Ascending aorta (tissue), 2 donors: Measurements from ENCODE around the gene FGF22. TPM values are rescaled to one million over a fixed set of nuclear protein-coding genes. Genes with fewer than 3 reads are reported as not detected.

Experiments
- DNase-seq, 2 donors: peaks; one replicate each; pipeline ENCODE4 v3.0.0-alpha.2; 2019; ENCODE audit warnings: low spot score in 2 of 2
- H3K27ac ChIP-seq, 2 donors: fragments of 200-600 bp; sonication (generic); one replicate each; pipeline ENCODE4 v1.5.1; 2016 to 2017; ENCODE audit warnings: mild to moderate bottlenecking in 1 of 2
- H3K27me3 ChIP-seq: fragments of 200-600 bp; sonication (generic); one replicate; pipeline ENCODE4 v1.5.1; 2017
- H3K36me3 ChIP-seq, 2 donors: fragments of 200-600 bp; sonication (generic); one replicate each; pipeline ENCODE4 v1.5.1; 2016
- H3K4me1 ChIP-seq, 2 donors: fragments of 200-600 bp; sonication (generic); one replicate each; pipeline ENCODE4 v1.5.1; 2016 to 2017; ENCODE audit warnings: mild to moderate bottlenecking in 1 of 2
- H3K4me3 ChIP-seq, 2 donors: fragments of 200-600 bp; sonication (generic); one replicate each; pipeline ENCODE4 v1.5.1; 2016 to 2017; ENCODE audit warnings: mild to moderate bottlenecking in 1 of 2
- H3K9me3 ChIP-seq, 2 donors: fragments of 200-600 bp; sonication (generic); one replicate each; pipeline ENCODE4 v1.5.1; 2016
- intact Hi-C: fragments of 100-400 bp; cut with DNase I; formaldehyde crosslinking; loops from one replicate; pipeline ENCODE4 v1.15.1; 2023
- total RNA-seq: library from RNA; depleted of rRNA; stranded (reverse); fragments of >200 nt; gene quantifications from one replicate; pipeline ENCODE4 v1.1.0, GENCODE V29; 2016
- TF ChIP-seq, protein P1 (sequence below), 3 experiments: fragments of 200-600 bp in 2 of 3; fragments of 450-650 bp in 1 of 3; sonication (generic) in 2 of 3; IDR thresholded peaks; one replicate each; pipeline ENCODE4 v1.5.1; 2016 to 2019; ENCODE audit warnings: antibody characterized with exemption in 3 of 3, mild to moderate bottlenecking in 1 of 3, moderate library complexity in 1 of 3

FGF22 gene
- total RNA-seq, 1 donor from 2014 or later, result not detected

DNA sequence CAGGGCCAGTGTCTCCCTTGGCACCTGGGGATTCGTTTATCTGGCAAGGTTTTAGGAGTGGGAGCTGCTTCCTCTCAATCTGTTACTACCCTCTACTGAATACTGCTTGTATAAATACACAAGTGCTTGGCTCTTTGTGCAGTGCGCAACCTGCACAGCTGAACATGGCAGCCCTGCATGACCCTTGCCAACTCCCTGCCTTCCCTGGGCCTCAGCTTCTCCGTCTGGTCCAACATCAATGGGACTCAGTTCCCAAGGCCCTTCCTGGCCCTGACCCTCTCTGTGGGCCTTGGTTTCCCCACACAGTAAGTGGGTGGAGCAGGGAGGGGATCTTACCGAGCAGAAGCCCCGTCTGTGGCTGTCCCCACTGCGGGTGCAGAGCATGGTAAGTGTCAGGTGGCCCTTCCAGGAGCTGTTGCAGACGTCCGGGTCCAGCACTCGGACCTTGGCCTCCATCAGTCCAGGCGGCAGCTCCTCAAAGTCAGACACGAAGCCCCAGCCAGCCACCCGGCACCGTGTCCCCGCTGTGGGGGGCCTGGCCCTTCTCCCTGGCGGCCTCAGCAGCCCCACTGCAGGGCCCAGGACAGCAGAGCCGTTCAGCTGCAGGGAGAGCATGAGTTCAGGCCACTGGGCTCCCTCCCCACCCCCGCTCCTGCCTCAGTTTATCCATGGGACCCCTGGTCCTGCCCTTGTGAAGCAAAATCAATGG is 47.1 kb downstream of the FGF22 start:
- no peaks in the 10 kb centered on the region for H3K4me1 ChIP-seq
- no peaks in the 10 kb centered on the region for H3K27me3 ChIP-seq
- H3K36me3 ChIP-seq, result peaks cover 0 to 1% of the 10 kb centered on the region in 2 donors
- H3K4me3 ChIP-seq, result no peak overlapping the region
- DNase-seq, result no peak
- intact Hi-C loops, result no loop called here
- H3K27ac ChIP-seq, result no peak overlapping the region
- TF ChIP-seq, protein P1, sequence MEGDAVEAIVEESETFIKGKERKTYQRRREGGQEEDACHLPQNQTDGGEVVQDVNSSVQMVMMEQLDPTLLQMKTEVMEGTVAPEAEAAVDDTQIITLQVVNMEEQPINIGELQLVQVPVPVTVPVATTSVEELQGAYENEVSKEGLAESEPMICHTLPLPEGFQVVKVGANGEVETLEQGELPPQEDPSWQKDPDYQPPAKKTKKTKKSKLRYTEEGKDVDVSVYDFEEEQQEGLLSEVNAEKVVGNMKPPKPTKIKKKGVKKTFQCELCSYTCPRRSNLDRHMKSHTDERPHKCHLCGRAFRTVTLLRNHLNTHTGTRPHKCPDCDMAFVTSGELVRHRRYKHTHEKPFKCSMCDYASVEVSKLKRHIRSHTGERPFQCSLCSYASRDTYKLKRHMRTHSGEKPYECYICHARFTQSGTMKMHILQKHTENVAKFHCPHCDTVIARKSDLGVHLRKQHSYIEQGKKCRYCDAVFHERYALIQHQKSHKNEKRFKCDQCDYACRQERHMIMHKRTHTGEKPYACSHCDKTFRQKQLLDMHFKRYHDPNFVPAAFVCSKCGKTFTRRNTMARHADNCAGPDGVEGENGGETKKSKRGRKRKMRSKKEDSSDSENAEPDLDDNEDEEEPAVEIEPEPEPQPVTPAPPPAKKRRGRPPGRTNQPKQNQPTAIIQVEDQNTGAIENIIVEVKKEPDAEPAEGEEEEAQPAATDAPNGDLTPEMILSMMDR (IDR thresholded peaks at IDR 0.05), result no peak
- H3K9me3 ChIP-seq, result no peaks in the 10 kb centered on the region

DNA sequence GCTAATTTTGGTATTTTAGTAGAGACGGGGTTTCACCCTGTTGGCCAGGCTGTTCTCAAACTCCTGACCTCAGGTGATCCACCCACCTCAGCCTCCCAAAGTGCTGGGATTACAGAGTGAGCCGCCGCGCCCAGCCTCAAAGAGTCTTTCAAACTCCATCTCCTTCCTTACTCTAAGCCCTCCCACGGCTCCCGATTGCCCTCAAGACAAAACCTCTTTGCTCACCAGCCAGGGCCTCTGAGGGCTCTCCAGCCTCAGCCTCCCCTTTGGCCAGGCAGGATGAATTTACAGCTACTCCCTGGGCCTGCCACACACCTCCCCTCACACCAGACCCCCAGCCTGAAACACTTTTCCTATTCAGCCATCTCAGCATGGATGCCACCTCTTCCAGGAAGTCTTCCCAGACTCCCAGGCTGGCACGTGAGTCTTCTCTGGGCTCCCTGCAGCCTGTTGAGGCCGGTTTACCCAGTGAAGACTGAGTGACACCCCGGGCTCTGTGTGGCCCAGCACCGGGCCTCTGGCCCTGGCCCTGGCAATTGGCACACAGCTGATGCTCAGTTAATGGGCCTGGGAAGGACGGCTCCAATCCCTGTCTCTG is 48.0 kb downstream of the FGF22 start:
- TF ChIP-seq, protein P1 (IDR thresholded peaks at IDR 0.05), result no peak
- H3K36me3 ChIP-seq, result no peaks in the 10 kb centered on the region
- H3K27ac ChIP-seq, result no peak overlapping the region

DNA sequence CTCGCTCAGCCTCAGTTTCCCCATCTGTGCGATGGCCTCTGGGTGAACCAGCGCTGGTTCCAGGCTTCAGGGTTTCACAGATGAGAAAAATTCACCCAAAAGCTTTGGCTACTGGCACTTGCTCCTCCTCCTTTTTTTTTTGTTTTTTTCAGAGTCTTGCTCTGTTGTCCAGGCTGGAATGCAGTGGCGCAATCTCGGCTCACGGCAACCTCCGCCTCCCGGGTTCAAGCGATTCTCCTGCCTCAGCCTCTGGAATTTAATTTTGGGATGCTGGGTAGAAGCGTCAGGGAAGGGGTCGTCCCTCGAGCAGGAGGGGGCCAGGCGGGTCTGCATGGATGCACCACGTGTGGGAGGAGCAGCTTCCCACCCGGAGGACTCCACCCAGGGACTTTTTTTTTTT is 48.5 kb downstream of the FGF22 start:
- intact Hi-C loops, result no loop called here
- no peaks in the 10 kb centered on the region for H3K36me3 ChIP-seq
- TF ChIP-seq, protein P1 (IDR thresholded peaks at IDR 0.05), result no peak
- no peaks in the 10 kb centered on the region for H3K9me3 ChIP-seq
- no peak for DNase-seq
- no peak overlapping the region for H3K27ac ChIP-seq
- H3K27me3 ChIP-seq, result no peaks in the 10 kb centered on the region
- no peaks in the 10 kb centered on the region for H3K4me1 ChIP-seq
- no peak overlapping the region for H3K4me3 ChIP-seq

More for the DNA sequence above, 48.0 kb downstream of the FGF22 start:
- H3K4me1 ChIP-seq, result no peaks in the 10 kb centered on the region
- no peaks in the 10 kb centered on the region for H3K9me3 ChIP-seq
- intact Hi-C loops, result no loop called here
- H3K4me3 ChIP-seq, result no peak overlapping the region
- no peaks in the 10 kb centered on the region for H3K27me3 ChIP-seq
- DNase-seq, result no peak

DNA sequence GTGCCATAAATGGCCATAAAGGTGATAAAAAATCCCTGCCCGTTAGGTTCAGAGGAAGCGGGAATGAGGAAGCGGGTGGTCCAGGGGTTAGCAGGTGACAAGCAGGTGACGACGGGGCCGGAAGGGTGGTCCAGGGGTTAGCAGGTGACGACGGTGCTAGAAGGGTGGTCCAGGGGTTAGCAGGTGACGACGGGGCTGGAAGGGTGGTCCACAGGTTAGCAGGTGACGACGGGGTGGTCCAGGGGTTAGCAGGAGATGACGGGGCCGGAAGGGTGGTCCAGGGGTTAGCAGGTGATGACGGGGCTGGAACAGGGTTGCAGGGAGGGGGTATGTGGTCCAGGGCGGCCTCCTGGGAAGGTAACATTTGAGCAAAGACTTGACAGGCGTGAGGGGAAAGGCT is 49.3 kb downstream of the FGF22 start:
- no peaks in the 10 kb centered on the region for H3K9me3 ChIP-seq
- no peaks in the 10 kb centered on the region for H3K27me3 ChIP-seq
- no peak for DNase-seq
- H3K27ac ChIP-seq, result no peak overlapping the region
- TF ChIP-seq, protein P1 (IDR thresholded peaks at IDR 0.05), result no peak
- H3K4me3 ChIP-seq, result no peak overlapping the region
- no peaks in the 10 kb centered on the region for H3K4me1 ChIP-seq
- no peaks in the 10 kb centered on the region for H3K36me3 ChIP-seq
- intact Hi-C loops, result no loop called here

DNA sequence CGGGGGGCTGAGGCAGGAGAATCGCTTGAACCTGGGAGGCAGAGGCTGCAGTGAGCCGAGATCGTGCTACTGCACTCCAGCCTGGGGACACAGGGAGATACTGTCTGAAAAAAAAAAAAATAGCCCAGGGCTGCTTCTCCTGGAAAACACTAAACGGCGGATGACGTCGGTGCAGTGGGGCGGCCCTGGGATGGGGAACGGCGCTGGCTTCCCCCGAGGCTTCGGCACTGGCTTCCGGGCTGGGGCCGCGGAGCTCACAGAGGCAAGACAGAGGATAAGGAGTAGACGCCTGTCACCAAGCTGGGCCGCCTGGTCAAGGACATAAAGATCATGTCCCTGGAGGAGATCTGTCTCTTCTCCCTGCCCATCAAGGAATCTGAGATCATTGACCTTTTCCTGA is 50.5 kb downstream of the FGF22 start:
- TF ChIP-seq, protein P1 (IDR thresholded peaks at IDR 0.05), result no peak
- Histone ChIP-seq H3K9me3 (no peaks in the 10 kb centered on the region), H3K27ac (no peak overlapping the region), H3K4me1 (no peaks in the 10 kb centered on the region), H3K4me3 (no peak overlapping the region), H3K27me3 (no peaks in the 10 kb centered on the region), H3K36me3 (no peaks in the 10 kb centered on the region)
- intact Hi-C loops, result no loop called here
- no peak for DNase-seq

Other genes with a start within 250 kb of the FGF22 start
- 5.7 TPM for gene C2CD4C, start 230.7 kb upstream of the FGF22 start, total RNA-seq
- gene SHC2, start 178.8 kb upstream of the FGF22 start, total RNA-seq, result 51.2 TPM
- not detected for gene MADCAM1, start 143.4 kb upstream of the FGF22 start, total RNA-seq
- gene TPGS1, start 132.4 kb upstream of the FGF22 start, total RNA-seq, result 89.2 TPM
- 124 TPM for gene CDC34, start 108.1 kb upstream of the FGF22 start, total RNA-seq
- gene GZMM, start 95.8 kb upstream of the FGF22 start, total RNA-seq, result not detected
- 647 TPM for gene BSG, start 67.3 kb upstream of the FGF22 start, total RNA-seq
- not detected for gene HCN2, start 50.0 kb upstream of the FGF22 start, total RNA-seq
- gene POLRMT, start 6.3 kb upstream of the FGF22 start, total RNA-seq, result 26.8 TPM
- 39.0 TPM for gene RNF126, start 23.3 kb downstream of the FGF22 start, total RNA-seq
- 541 TPM for gene FSTL3, start 36.5 kb downstream of the FGF22 start, total RNA-seq
- gene PRSS57, start 55.6 kb downstream of the FGF22 start, total RNA-seq, result not detected
- gene PALM, start 69.1 kb downstream of the FGF22 start, total RNA-seq, result 107 TPM
- gene MISP, start 111.2 kb downstream of the FGF22 start, total RNA-seq, result not detected
- gene PTBP1, start 157.6 kb downstream of the FGF22 start, total RNA-seq, result 210 TPM
- gene PLPPR3, start 182.1 kb downstream of the FGF22 start, total RNA-seq, result not detected
- gene AZU1, start 188.0 kb downstream of the FGF22 start, total RNA-seq, result not detected
- gene PRTN3, start 201.1 kb downstream of the FGF22 start, total RNA-seq, result not detected
- not detected for gene ELANE, start 212.4 kb downstream of the FGF22 start, total RNA-seq
- gene CFD, start 219.8 kb downstream of the FGF22 start, total RNA-seq, result 1,680 TPM